Measurements from ENCODE around the gene ZG16B.

ZG16B gene

DNA sequence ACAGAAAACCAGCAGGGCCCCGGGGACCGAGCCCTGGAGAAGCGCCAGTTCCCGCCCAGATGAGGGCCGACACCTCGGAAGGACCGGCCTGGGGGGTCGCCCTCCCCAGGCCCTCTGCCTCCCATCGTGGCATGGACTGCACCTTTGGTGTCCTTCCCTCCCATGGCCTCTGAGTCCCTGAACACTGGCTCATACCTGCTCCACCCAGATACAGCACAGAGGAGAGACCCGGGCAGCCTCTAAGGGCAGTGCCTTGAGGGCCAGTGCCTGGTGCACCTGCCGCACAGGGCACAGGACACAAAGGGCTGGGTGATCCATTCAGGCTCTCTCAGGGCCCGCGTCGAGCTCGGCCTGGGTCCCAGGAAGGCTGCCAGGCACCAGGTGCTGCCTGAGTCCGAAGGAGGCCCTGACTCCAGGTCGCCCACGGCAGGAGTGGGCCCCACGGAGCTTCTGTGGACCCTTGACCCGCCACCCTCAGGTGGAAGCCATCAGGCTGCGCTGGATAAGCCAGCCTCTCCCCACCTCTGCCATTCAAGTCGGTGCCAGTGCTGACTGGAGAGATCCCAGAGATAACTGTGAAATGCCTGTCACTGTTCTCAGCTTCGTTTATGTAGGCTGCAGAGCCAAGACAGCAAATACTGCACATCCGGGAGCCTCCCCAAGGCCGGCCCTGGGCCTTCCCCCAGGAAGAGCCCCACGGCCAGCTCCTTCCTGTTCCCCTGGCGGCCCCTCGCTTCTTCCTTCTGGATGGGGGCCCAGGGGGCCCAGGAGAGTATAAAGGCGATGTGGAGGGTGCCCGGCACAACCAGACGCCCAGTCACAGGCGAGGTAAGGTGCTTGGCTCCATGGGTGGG, at the start of gene ZG16B:
TSS of gene ZG16B (plus strand) at position 803 of the 854 bp plus-strand sequence. CDS start 139 bp downstream, outside the sequence.
- DNase-seq, result no peak

DNA sequence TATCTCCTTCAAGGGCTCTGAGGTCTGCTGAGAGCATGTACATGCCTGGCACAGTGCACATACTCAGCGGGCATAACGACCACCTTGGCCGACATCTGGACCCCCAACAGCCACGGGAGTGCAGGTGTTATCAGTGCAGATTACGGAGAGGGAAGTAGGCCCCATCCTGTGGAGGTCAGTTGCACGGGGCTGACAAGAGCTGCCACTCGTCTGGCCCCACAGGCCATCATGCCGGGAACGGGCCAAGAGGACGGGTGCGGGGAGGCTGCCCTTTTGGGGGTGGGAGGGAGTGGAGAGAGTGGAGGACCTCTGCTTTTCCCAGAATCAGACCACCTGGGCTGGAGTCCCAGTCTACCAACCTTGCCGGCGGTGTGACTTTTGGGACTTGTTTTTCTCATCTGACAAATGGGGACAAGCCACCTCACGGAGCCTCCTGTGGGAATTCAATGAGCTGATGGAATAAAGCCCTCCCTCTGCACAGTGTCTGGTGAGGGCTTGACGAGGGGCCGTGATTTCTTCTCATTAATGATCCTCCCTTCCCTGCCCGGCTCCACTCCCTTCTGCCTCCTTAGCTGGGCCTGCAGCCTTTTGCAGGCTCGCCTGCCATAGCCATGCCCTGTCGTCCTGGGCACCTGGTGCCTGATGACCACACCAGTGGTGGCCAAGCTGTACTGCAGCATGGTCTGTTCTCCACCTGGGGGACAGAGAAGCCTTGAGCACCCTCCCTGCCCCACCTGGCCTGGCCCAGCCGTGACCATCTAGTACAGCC, 47.3 kb upstream of the ZG16B start:
- no peak for DNase-seq

GRCh38 chr16:2783581-2784357, 46.3 kb upstream of the ZG16B start:
- no peak for DNase-seq

GRCh38 chr16:2784358-2785100, 45.6 kb upstream of the ZG16B start:
- DNase-seq, result no peak

DNA sequence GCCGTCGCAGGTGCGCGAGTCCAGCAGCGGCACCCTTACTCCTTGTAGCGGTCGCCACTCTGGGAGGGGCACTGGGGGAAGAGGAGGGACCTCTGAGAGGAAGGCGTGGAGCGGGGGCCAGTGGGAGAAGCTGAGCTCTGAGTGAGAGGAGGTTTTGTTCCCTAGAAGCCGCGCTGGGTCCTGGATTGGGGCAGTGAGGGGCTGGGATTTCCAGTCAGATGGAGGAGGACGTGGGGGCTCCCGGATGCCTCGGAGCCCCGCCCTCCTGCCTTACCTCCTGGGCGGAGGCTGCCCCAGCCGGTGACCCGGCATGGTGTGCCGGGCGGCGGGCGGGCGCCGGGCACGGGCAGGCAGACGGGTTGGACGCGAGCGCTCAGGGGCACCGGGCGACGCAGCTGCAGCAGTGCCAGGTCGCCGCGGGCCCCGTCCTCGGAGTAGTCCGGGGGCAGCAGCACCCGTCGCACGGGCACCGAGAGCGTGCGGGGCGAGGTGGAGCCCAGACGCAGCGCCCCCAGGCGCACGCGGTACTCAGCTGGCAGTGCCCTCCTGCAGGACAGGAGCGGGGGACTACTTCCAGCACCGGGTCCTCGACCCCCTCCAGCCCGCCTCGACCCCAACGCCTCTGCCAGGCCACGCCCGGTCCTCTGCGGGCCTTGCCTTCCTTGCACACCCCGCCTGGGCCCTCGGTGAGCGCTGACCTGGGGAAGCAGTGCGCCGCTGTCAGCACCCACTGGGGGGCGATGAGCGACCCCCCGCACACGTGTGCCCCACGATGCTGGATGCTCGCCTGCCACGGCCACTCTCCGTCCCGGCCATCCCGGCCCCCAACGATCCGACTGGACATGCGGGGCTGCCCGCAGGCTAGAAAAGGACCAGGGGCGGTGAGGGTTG, 44.8 kb upstream of the ZG16B start:
- no peak for DNase-seq

DNA sequence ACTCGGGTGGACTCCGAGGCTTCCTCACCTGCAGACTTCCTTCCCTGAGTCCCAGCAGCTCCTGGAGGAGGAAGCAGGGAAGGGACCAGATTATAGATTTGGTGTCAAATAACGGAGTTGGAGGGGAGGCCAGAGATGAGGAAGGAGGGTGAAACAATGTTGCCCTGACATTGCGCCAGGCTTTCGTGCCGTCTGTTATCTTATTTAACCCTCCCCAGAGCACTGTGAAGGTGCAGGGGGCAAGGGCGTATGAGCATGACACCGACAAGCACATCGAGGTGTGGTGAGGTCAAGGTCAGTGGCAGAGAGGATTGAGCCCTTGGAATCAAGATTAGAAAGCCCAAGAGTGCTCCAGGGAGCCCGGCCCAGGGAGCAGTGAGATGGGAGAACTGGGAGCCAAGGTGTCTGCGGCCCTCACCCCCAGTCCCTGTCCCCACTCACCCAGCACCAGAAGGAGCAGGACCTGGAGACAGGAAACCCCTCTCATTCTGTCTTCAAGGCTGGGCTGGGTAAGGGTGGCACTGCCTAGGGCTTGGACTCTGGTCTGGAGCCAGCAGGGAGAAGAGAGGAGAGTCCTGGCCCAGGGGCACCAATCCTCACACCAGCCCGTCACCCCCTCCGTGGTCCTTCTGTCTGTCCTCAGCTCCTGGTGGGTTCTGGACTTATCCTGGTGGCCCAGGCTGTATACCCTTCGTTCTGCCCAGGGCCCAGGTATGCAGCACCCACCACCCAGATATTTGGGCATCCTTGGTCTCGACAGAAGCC, 43.9 kb upstream of the ZG16B start:
- DNase-seq, result no peak

DNA sequence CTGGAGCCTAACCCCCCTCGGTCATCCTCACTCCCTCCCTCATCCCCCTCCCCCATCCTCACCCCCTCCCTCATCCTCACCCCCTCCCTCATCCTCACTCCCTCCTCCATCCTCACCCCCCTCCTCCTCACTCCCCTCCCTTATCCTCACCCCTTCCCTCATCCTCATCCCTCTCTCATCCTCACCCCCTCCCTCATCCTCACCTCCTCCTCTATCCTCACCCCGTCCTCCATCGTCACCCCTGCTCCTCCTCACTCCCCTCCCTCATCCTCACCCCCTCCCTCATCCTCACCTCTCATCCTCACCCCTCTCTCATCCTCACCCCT, 43.3 kb upstream of the ZG16B start:
- no peak for DNase-seq

DNA sequence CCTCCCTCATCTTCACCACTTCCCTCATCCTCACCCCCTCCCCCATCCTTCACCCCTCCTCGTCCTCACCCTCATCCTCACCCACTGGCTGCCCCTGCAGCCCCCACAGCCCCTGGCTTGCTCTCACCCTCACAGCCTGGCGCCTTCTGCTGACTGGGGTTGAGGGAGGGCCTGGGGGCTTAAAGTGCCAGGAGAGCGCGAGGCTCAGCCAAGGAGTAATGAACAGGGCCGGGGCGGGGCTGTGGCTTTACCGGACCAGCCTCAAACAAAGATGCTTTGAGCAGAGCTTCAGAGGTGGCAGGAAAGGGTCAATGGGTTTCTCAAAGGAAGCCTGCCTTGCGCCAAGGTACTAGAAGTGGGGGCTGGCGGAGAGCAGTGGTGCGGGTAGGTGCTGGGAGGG, 42.7 kb upstream of the ZG16B start, which contains the start of gene PRSS33:
TSS of gene PRSS33 (minus strand) at position 155 of the 400 bp plus-strand sequence. CDS start 1,013 bp downstream, outside the sequence.
- DNase-seq, result no peak

GRCh38 chr16:2787961-2788360, 42.1 kb upstream of the ZG16B start:
- DNase-seq, result no peak

DNA sequence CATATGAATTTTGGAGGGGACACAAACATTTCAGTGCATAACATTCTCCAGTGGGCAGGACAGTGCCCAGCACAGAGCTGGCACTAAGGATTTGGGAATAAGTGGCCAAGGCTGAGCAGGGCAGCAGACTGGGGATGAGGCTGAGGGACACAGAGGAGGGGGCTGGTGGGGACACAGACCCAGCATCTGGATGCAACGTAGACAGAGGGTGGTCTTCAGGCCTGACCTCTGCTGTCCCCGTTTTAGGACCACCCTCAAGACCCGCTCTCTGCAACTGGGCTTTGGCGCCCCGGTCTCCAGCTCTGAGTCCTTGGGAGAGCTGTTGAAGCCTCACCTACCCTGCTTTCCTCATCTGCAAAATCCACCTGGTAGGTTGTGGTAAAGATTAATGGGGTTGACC, 39.5 kb upstream of the ZG16B start:
- DNase-seq, result no peak

- no peak for DNase-seq
Measured at GRCh38 chr16:2791174-2791573, 38.9 kb upstream of the ZG16B start.

GRCh38 chr16:2792940-2793339, 37.2 kb upstream of the ZG16B start:
- no peak for DNase-seq

GRCh38 chr16:2795395-2796143, 34.5 kb upstream of the ZG16B start:
- no peak for DNase-seq

DNA sequence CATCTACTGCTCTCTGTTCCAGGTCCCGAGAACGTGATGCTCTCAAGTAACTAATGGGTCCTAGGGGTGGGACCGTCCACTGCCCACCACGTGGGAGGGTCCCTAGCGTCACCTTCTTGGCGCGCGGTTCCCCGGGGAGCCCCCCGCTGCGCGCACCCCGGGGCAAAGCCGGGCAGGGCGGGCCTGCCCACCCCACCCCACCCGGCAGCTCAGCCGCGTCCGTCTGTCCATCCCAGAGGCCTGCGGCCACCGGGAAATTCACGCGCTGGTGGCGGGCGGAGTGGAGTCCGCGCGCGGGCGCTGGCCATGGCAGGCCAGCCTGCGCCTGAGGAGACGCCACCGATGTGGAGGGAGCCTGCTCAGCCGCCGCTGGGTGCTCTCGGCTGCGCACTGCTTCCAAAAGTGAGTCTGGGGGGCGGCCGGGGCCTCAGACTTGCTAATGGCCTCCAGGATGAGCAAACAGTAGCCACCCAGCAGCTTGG, 31.3 kb upstream of the ZG16B start:
- DNase-seq, result no peak

DNA sequence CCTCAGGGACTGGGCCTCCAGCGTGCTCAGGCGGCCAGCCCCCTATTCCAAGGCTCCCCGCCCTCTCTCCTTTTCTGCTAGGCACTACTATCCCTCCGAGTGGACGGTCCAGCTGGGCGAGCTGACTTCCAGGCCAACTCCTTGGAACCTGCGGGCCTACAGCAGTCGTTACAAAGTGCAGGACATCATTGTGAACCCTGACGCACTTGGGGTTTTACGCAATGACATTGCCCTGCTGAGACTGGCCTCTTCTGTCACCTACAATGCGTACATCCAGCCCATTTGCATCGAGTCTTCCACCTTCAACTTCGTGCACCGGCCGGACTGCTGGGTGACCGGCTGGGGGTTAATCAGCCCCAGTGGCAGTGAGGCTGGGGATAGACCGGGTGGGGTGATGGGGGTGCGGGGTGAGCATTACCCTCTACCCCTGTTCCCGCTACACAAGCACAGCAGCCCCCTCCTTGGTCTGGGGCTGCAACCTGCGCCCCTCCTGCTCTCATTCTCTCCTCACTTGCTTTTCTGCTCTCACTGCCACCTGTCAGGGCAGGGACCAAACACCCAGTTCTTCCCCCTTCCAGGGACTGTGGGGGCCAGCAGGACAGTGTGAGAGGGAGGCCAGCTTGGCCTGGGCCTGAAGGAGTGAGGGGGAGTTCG, 30.8 kb upstream of the ZG16B start:
- DNase-seq, result no peak

- no peak for DNase-seq
Measured at GRCh38 chr16:2799859-2800226, 30.3 kb upstream of the ZG16B start.

DNA sequence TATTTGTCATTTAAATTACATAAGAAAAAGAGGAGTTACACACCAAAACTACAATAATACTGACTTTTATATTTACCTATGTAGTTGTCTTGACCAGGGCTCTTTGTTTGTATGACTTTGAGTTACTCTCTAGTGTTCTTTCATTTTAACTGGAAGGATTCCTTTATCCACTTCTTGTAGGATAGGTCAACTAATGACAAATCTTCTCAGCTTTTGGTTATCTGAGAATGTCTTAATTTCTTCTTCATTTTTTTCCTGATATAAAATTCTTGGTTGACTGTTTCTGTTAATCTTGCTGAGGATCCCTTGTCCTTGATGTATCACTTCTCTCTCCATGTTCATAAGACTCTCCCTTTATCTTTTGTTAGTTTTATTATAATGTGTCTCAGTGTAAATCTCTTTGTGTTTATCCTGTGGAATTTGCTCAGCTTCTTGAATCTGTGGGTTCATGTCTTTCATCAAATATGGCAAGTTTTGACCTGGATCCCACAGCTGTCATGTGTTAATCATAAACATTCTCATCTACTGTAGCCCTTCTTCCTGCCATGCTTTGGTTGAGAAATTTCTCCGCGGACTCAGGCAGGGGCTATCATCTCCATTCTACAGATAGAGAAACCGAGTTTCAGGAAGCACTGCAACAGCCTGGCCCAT, 26.4 kb upstream of the ZG16B start:
- no peak for DNase-seq

DNA sequence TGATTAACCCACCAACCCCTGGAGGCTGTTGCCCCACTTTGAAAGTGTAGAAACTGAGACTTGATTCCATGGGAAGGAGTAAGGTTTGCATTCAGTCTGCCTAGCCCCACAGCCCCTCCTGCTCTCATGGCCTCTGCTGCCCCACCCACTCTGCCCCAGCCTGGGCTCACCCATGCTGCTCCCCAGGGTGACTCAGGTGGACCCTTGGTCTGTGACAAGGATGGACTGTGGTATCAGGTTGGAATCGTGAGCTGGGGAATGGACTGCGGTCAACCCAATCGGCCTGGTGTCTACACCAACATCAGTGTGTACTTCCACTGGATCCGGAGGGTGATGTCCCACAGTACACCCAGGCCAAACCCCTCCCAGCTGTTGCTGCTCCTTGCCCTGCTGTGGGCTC, 25.4 kb upstream of the ZG16B start:
- no peak for DNase-seq

DNA sequence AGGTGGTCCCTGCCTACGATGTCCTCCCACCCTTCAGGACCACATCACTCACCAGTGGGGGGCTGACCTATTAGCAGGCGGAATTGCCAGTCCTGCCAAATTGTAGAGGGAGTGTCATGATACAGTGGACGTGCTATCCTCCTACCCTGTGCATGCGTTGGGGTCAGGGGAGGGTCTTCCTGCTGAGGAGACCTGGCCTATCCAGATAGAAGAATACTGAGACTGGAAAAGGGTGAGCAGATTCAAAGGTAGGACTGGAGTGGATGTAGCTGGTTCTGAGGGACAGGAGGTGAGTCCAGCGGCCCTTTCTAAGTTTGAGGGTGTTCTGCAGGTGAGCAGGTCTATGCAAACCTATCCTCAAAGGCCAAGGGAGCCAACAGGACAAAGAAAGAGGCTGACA, 23.8 kb upstream of the ZG16B start:
- DNase-seq, result no peak
